HG03439 (cell line): ENCODE data around the gene ADGRA1.

Source experiments
- ATAC-seq: cut with Tn5 transposase; IDR thresholded peaks from one replicate; pipeline ENCODE4 v1.9.1; 2021; ENCODE audit warnings: mild to moderate bottlenecking, moderate library complexity; ENCODE audit not compliant: unreplicated experiment

Gene ADGRA1

GRCh38 chr10:133093291-133093690, 5.6 kb downstream of the ADGRA1 start:
- no peak for ATAC-seq

- no peak for ATAC-seq
These were observed 6.6 kb downstream of the ADGRA1 start for GRCh38 chr10:133094286-133094685.

- no peak for ATAC-seq
These were observed 7.1 kb downstream of the ADGRA1 start for GRCh38 chr10:133094866-133095265.

GRCh38 chr10:133095586-133095985, 7.9 kb downstream of the ADGRA1 start:
- ATAC-seq, result no peak

- no peak for ATAC-seq
These were observed 9.0 kb downstream of the ADGRA1 start for GRCh38 chr10:133096616-133097269.

- ATAC-seq, result no peak
These were observed 9.7 kb downstream of the ADGRA1 start for GRCh38 chr10:133097418-133097817.

GRCh38 chr10:133097961-133098360, 10.2 kb downstream of the ADGRA1 start:
- no peak for ATAC-seq

- ATAC-seq, result no peak
These were observed 10.9 kb downstream of the ADGRA1 start for GRCh38 chr10:133098426-133099124.

GRCh38 chr10:133099571-133099970, 11.8 kb downstream of the ADGRA1 start:
- ATAC-seq, result no peak

GRCh38 chr10:133100186-133100585, 12.5 kb downstream of the ADGRA1 start:
- no peak for ATAC-seq

GRCh38 chr10:133100706-133101415, 13.1 kb downstream of the ADGRA1 start:
- no peak for ATAC-seq

- ATAC-seq, result no peak
These were observed 13.7 kb downstream of the ADGRA1 start for GRCh38 chr10:133101416-133101810.

- ATAC-seq, result no peak
These were observed 14.8 kb downstream of the ADGRA1 start for GRCh38 chr10:133102415-133103095.

GRCh38 chr10:133103311-133103910, 15.7 kb downstream of the ADGRA1 start:
- no peak for ATAC-seq

GRCh38 chr10:133104068-133104962, 16.6 kb downstream of the ADGRA1 start:
- no peak for ATAC-seq

GRCh38 chr10:133104963-133105640, 17.4 kb downstream of the ADGRA1 start:
- no peak for ATAC-seq

- ATAC-seq, result no peak
These were observed 18.1 kb downstream of the ADGRA1 start for GRCh38 chr10:133105686-133106390.

GRCh38 chr10:133106516-133106915, 18.8 kb downstream of the ADGRA1 start:
- ATAC-seq, result no peak

- no peak for ATAC-seq
These were observed 19.7 kb downstream of the ADGRA1 start for GRCh38 chr10:133107442-133107841.
